ENCODE measurements around the gene HLA-DOA. TPM values are rescaled to one million over a fixed set of nuclear protein-coding genes. Genes with fewer than 3 reads are reported as not detected.

The HLA-DOA gene
- total RNA-seq, 1 experiment from 2014 or later = 13.6 TPM

DNA sequence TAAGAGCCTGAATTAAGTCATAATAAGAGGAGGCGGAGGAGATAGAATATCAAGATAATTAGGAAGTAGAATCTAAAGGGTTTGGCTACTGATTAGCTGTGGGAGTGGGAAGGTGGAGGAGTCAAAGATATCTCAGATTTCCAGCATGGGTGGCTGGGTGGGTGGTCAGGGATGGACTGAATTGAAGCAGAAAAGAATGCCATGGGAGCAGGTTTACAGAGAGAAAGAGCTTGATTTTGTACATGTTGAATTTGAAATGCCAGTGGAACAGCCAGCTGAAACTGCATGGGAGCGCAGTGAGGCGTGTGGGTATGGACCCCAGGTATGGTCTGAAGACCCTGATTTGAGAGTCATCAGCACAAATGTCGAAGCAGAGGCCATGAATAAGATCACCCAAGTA lies 55.1 kb downstream of the HLA-DOA start:
- ChIA-PET POLR2A (interaction anchor here (1.2 to 3.6 kb wide), 3 partner anchors 14 to 60 kb away, joined by 5 to 74 read pairs (median 16); partner anchors contain the start of gene BRD2), CTCF (interaction anchor here (0.6 to 6.4 kb wide), 34 partner anchors 12 to 764 kb away, joined by 3 to 205 read pairs (median 7); partner anchors contain the start of genes BRD2, HLA-DMB, PBX2 and PSMB9)
- ATAC-seq (no peak), DNase-seq (ENCODE audit: low spot score) (no peak)
- Mint-ChIP-seq H3K27ac (no peak overlapping the region), H3K9me3 (no peaks in the 10 kb centered on the region), H3K4me1 (peaks cover 20% of the 10 kb centered on the region), H3K27me3 (ENCODE audit: low read depth) (no peaks in the 10 kb centered on the region), H3K4me3 (no peak overlapping the region), H3K36me3 (no peaks in the 10 kb centered on the region)
- TF ChIP-seq MLX (CRISPR knock-in tag; IDR thresholded peaks at IDR 0.05) (no peak), ZNF232 (CRISPR knock-in tag; IDR thresholded peaks at IDR 0.05) (no peak), CBFB (CRISPR knock-in tag; IDR thresholded peaks at IDR 0.05; ENCODE audit: low read depth) (no peak), NR3C1 (CRISPR knock-in tag; conservative IDR thresholded peaks at IDR 0.05; ENCODE audit: low read depth) (no peak), RORB (CRISPR knock-in tag; IDR thresholded peaks at IDR 0.05) (no peak), ZNF396 (CRISPR knock-in tag; IDR thresholded peaks at IDR 0.05; ENCODE audit: borderline replicate concordance) (no peak), TP53 (CRISPR knock-in tag; IDR thresholded peaks at IDR 0.05) (no peak), NR2C2 (CRISPR knock-in tag; IDR thresholded peaks at IDR 0.05) (no peak), CREB1 (CRISPR knock-in tag; IDR thresholded peaks at IDR 0.05) (no peak), ZNF512 (CRISPR knock-in tag; IDR thresholded peaks at IDR 0.05; ENCODE audit: borderline replicate concordance) (no peak), ZNF317 (CRISPR knock-in tag; IDR thresholded peaks at IDR 0.05; ENCODE audit: borderline replicate concordance, low read depth) (no peak)
- TF ChIP-seq, protein P1, sequence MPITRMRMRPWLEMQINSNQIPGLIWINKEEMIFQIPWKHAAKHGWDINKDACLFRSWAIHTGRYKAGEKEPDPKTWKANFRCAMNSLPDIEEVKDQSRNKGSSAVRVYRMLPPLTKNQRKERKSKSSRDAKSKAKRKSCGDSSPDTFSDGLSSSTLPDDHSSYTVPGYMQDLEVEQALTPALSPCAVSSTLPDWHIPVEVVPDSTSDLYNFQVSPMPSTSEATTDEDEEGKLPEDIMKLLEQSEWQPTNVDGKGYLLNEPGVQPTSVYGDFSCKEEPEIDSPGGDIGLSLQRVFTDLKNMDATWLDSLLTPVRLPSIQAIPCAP (CRISPR knock-in tag; IDR thresholded peaks at IDR 0.05) = no peak
- TF ChIP-seq, protein P2, sequence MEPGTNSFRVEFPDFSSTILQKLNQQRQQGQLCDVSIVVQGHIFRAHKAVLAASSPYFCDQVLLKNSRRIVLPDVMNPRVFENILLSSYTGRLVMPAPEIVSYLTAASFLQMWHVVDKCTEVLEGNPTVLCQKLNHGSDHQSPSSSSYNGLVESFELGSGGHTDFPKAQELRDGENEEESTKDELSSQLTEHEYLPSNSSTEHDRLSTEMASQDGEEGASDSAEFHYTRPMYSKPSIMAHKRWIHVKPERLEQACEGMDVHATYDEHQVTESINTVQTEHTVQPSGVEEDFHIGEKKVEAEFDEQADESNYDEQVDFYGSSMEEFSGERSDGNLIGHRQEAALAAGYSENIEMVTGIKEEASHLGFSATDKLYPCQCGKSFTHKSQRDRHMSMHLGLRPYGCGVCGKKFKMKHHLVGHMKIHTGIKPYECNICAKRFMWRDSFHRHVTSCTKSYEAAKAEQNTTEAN (CRISPR knock-in tag; IDR thresholded peaks at IDR 0.05) = no peak
- TF ChIP-seq, protein P3, sequence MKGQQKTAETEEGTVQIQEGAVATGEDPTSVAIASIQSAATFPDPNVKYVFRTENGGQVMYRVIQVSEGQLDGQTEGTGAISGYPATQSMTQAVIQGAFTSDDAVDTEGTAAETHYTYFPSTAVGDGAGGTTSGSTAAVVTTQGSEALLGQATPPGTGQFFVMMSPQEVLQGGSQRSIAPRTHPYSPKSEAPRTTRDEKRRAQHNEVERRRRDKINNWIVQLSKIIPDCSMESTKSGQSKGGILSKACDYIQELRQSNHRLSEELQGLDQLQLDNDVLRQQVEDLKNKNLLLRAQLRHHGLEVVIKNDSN (CRISPR knock-in tag; IDR thresholded peaks at IDR 0.05) = no peak

Other genes with a start within 250 kb of the HLA-DOA start
- 0.39 to 0.76 TPM (median 0.42 TPM) in 3 replicates for gene HLA-DQB2, start 246.1 kb downstream of the HLA-DOA start, total RNA-seq (2021)
- gene HLA-DOB, start 192.6 kb downstream of the HLA-DOA start, total RNA-seq (2021) = 0.15 to 0.55 TPM (median 0.46 TPM) in 3 replicates
- 14.7 to 23.0 TPM (median 16.5 TPM) in 3 replicates for gene TAP2, start 170.9 kb downstream of the HLA-DOA start, total RNA-seq (2021)
- 13.8 to 22.0 TPM (median 19.4 TPM) in 3 replicates for gene PSMB8, start 165.5 kb downstream of the HLA-DOA start, total RNA-seq (2021)
- 13.6 to 15.9 TPM (median 15.7 TPM) in 3 replicates for gene TAP1, start 155.9 kb downstream of the HLA-DOA start, total RNA-seq (2021)
- 1.8 to 4.3 TPM (median 4.0 TPM) in 3 replicates for gene PSMB9, start 155.4 kb downstream of the HLA-DOA start, total RNA-seq (2021)
- 1.1 to 2.7 TPM (median 2.3 TPM) in 3 replicates for gene HLA-DMB, start 68.6 kb downstream of the HLA-DOA start, total RNA-seq (2021)
- 6.0 to 9.3 TPM (median 6.6 TPM) in 3 replicates for gene HLA-DMA, start 56.5 kb downstream of the HLA-DOA start, total RNA-seq (2021)
- 206 to 222 TPM (median 214 TPM) in 3 replicates for gene BRD2, start 41.0 kb downstream of the HLA-DOA start, total RNA-seq (2021)
- 4.4 to 5.4 TPM (median 4.9 TPM) in 3 replicates for gene HLA-DPA1, start 64.1 kb upstream of the HLA-DOA start, total RNA-seq (2021)
- 18.0 to 23.9 TPM (median 21.3 TPM) in 3 replicates for gene HLA-DPB1, start 66.4 kb upstream of the HLA-DOA start, total RNA-seq (2021)
- gene COL11A2, start 182.9 kb upstream of the HLA-DOA start, total RNA-seq (2021) = 3.0 to 4.4 TPM (median 3.7 TPM) in 3 replicates
- 21.5 to 24.5 TPM (median 23.3 TPM) in 3 replicates for gene RXRB, start 191.1 kb upstream of the HLA-DOA start, total RNA-seq (2021)
- gene SLC39A7, start 191.3 kb upstream of the HLA-DOA start, total RNA-seq (2021) = 131 to 163 TPM (median 134 TPM) in 3 replicates
- 7.3 to 8.1 TPM (median 7.7 TPM) in 3 replicates for gene HSD17B8, start 195.1 kb upstream of the HLA-DOA start, total RNA-seq (2021)
- gene RING1, start 198.9 kb upstream of the HLA-DOA start, total RNA-seq (2021) = 26.6 to 30.2 TPM (median 27.8 TPM) in 3 replicates

Measured in WTC11 (cell line).